Measurements from ENCODE around the gene SEC14L5.

SEC14L5 gene

DNA sequence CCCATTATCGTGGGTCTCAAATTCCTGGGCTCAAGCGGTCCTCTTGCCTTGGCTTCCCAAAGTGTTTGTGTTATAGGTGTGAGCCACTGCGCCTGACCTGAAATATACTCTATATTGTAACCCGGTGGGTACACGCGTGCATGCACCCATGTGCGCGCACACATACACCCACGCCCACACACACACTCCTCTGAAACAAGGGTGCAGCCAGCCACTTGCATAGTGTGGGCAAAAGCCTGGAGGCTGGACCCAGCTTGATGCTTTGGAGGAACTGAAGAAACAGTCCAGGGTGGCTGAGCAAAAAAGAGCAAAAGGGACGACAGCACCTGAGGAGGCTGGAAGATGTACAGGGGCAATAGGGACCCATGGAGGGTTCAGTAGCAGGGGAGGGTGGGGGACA, 45.7 kb downstream of the SEC14L5 start:
- no peaks in the 10 kb centered on the region for H3K79me2 ChIP-seq (ENCODE audit: insufficient read depth, low read length)
- H4K20me1 ChIP-seq (ENCODE audit: insufficient read depth, low read length) = no peaks in the 10 kb centered on the region
- TF ChIP-seq EZH2 (IDR thresholded peaks at IDR 0.05; ENCODE audit: borderline replicate concordance, low read length) = no peak
- TF ChIP-seq, protein P1, sequence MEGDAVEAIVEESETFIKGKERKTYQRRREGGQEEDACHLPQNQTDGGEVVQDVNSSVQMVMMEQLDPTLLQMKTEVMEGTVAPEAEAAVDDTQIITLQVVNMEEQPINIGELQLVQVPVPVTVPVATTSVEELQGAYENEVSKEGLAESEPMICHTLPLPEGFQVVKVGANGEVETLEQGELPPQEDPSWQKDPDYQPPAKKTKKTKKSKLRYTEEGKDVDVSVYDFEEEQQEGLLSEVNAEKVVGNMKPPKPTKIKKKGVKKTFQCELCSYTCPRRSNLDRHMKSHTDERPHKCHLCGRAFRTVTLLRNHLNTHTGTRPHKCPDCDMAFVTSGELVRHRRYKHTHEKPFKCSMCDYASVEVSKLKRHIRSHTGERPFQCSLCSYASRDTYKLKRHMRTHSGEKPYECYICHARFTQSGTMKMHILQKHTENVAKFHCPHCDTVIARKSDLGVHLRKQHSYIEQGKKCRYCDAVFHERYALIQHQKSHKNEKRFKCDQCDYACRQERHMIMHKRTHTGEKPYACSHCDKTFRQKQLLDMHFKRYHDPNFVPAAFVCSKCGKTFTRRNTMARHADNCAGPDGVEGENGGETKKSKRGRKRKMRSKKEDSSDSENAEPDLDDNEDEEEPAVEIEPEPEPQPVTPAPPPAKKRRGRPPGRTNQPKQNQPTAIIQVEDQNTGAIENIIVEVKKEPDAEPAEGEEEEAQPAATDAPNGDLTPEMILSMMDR (IDR thresholded peaks at IDR 0.05; ENCODE audit: low read length) = no peak
- no peak overlapping the region for H3K27ac ChIP-seq (ENCODE audit: low read depth, low read length, poor library complexity, severe bottlenecking)
- 0 out of 2 replicates have a peak, but pooled peaks cover 4% of the 10 kb centered on the region for H3K27me3 ChIP-seq (ENCODE audit: insufficient read depth, low read length)
- no peak overlapping the region for H2AFZ ChIP-seq (ENCODE audit: low read length)
- H3K9me3 ChIP-seq (ENCODE audit: low read length) = no peaks in the 10 kb centered on the region
- no peaks in the 10 kb centered on the region for H3F3A ChIP-seq (ENCODE audit: insufficient read depth, low read length)
- no peak overlapping the region for H3K9ac ChIP-seq (ENCODE audit: low read length)
- no peaks in the 10 kb centered on the region for H3K36me3 ChIP-seq (ENCODE audit: insufficient read depth, low read length)
- no peak overlapping the region for H3K4me3 ChIP-seq (ENCODE audit: low read depth, low read length, poor library complexity, severe bottlenecking)
- H3K9me2 ChIP-seq (ENCODE audit: low read depth, low read length) = no peaks in the 10 kb centered on the region
- no peak overlapping the region for H3K4me2 ChIP-seq (ENCODE audit: low read length)
- H3K4me1 ChIP-seq (ENCODE audit: insufficient read depth, low read length, severe bottlenecking) = no peaks in the 10 kb centered on the region

DNA sequence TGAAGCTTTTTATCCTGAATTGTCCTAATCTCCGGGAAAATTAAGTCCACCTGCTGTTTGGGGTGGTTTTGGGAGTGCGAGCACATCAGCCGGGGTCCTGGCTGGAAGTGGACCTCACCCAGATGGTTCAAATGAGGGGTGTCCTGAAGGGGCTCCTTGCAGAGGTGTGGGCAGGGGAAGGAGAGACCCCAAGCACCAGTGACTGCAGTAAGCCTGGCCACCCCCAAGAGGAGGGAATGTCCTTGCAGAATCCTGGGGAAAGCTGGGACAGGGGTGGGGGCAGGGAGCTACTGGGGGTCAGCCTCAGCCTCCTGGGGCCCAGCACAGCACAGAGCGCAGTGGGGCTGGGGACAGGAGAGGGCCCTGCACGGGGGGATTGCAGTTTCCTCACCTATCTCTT, 46.2 kb downstream of the SEC14L5 start:
- H3K27ac ChIP-seq (ENCODE audit: low read depth, low read length, poor library complexity, severe bottlenecking) = no peak overlapping the region
- H2AFZ ChIP-seq (ENCODE audit: low read length) = no peak overlapping the region
- H3K4me2 ChIP-seq (ENCODE audit: low read length) = no peak overlapping the region
- H4K20me1 ChIP-seq (ENCODE audit: insufficient read depth, low read length) = no peaks in the 10 kb centered on the region
- no peaks in the 10 kb centered on the region for H3K9me3 ChIP-seq (ENCODE audit: low read length)
- no peaks in the 10 kb centered on the region for H3K4me1 ChIP-seq (ENCODE audit: insufficient read depth, low read length, severe bottlenecking)
- H3K27me3 ChIP-seq (ENCODE audit: insufficient read depth, low read length) = no peaks in the 10 kb centered on the region
- no peaks in the 10 kb centered on the region for H3F3A ChIP-seq (ENCODE audit: insufficient read depth, low read length)
- H3K9ac ChIP-seq (ENCODE audit: low read length) = no peak overlapping the region
- no peaks in the 10 kb centered on the region for H3K36me3 ChIP-seq (ENCODE audit: insufficient read depth, low read length)
- H3K4me3 ChIP-seq (ENCODE audit: low read depth, low read length, poor library complexity, severe bottlenecking) = no peak overlapping the region
- H3K79me2 ChIP-seq (ENCODE audit: insufficient read depth, low read length) = no peaks in the 10 kb centered on the region
- no peaks in the 10 kb centered on the region for H3K9me2 ChIP-seq (ENCODE audit: low read depth, low read length)
- TF ChIP-seq, protein P1 (IDR thresholded peaks at IDR 0.05; ENCODE audit: low read length) = no peak
- TF ChIP-seq EZH2 (IDR thresholded peaks at IDR 0.05; ENCODE audit: borderline replicate concordance, low read length) = no peak

DNA sequence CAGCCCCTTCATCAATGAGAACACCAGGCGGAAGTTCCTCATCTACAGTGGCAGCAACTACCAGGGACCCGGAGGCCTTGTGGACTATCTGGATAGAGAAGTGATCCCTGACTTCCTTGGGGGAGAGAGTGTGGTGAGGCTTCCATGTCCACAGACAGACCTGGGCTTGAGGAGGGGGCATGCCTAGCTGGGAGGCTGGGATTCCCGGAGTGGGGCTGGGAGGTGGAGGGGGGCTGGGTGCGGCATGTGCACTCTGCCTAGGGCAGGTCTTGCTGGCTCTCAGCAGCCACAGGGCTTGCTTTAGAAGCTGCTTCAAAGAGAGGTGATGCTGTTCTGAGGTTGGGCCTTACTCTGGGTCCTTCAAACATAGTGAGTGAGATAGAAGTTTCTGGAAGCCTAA, 47.8 kb downstream of the SEC14L5 start:
- TF ChIP-seq, protein P1 (IDR thresholded peaks at IDR 0.05; ENCODE audit: low read length) = no peak
- no peaks in the 10 kb centered on the region for H4K20me1 ChIP-seq (ENCODE audit: insufficient read depth, low read length)
- no peaks in the 10 kb centered on the region for H3F3A ChIP-seq (ENCODE audit: insufficient read depth, low read length)
- H3K36me3 ChIP-seq (ENCODE audit: insufficient read depth, low read length) = no peaks in the 10 kb centered on the region
- H2AFZ ChIP-seq (ENCODE audit: low read length) = no peak overlapping the region
- no peak overlapping the region for H3K9ac ChIP-seq (ENCODE audit: low read length)
- no peaks in the 10 kb centered on the region for H3K4me1 ChIP-seq (ENCODE audit: insufficient read depth, low read length, severe bottlenecking)
- no peaks in the 10 kb centered on the region for H3K79me2 ChIP-seq (ENCODE audit: insufficient read depth, low read length)
- H3K27me3 ChIP-seq (ENCODE audit: insufficient read depth, low read length) = no peaks in the 10 kb centered on the region
- no peak overlapping the region for H3K4me3 ChIP-seq (ENCODE audit: low read depth, low read length, poor library complexity, severe bottlenecking)
- H3K4me2 ChIP-seq (ENCODE audit: low read length) = no peak overlapping the region
- H3K9me2 ChIP-seq (ENCODE audit: low read depth, low read length) = no peaks in the 10 kb centered on the region
- no peaks in the 10 kb centered on the region for H3K9me3 ChIP-seq (ENCODE audit: low read length)
- H3K27ac ChIP-seq (ENCODE audit: low read depth, low read length, poor library complexity, severe bottlenecking) = no peak overlapping the region
